ENCODE measurements around the gene FICD. TPM values are rescaled to one million over a fixed set of nuclear protein-coding genes. Genes with fewer than 3 reads are reported as not detected.

The FICD gene
- total RNA-seq, 1 experiment from 2014 or later: 10.1 TPM

GRCh38 chr12:108531929-108532848 lies 17.1 kb downstream of the FICD start:
- no peak for TF ChIP-seq TCF7L2 (IDR thresholded peaks at IDR 0.05; ENCODE audit: low read depth, low read length)
- TF ChIP-seq SIN3A (IDR thresholded peaks at IDR 0.05; ENCODE audit: borderline replicate concordance, insufficient read depth, low read depth, low read length): no peak
- TF ChIP-seq REST (IDR thresholded peaks at IDR 0.05; ENCODE audit: insufficient read depth in 1 of 2, low read depth in 2 of 2, low read length in 1 of 2): no peak
- TF ChIP-seq POLR2AphosphoS5 (IDR thresholded peaks at IDR 0.05; ENCODE audit: low read depth, low read length): no peak
- TF ChIP-seq CTCF (IDR thresholded peaks at IDR 0.05): no peak
- H3K36me3 ChIP-seq (ENCODE audit: control insufficient read depth, insufficient read depth, low read length): peaks cover 38% of the 10 kb centered on the region
- H3K9me3 ChIP-seq (ENCODE audit: control insufficient read depth, insufficient read depth, low read depth, low read length): no peaks in the 10 kb centered on the region
- DNase-seq (ENCODE audit: low read depth, low spot score) (no peak), ATAC-seq (no peak)
- BruUV-seq (replicated peaks): no TSS peak
- intact Hi-C loops (cut with micrococcal nuclease; ENCODE audit: unreplicated experiment): no loop called here
- in situ Hi-C loops (cut with HindIII; ENCODE audit: low pct_unique_long_range_greater_than_20kb, low sequenced_read_pairs): no loop called here
- CTCF ChIA-PET: no interaction called here
- no peak overlapping the region for H3K4me3 ChIP-seq (ENCODE audit: low read depth in 2 of 2, low read length in 2 of 2)
- H3K27ac ChIP-seq (ENCODE audit: low read length): no peak overlapping the region
- POLR2A ChIA-PET: no interaction called here
- no peaks in the 10 kb centered on the region for H3K27me3 ChIP-seq (ENCODE audit: control insufficient read depth, insufficient read depth, low read length)
- no peaks in the 10 kb centered on the region for H3K4me1 ChIP-seq (ENCODE audit: control insufficient read depth, insufficient read depth, low read length)

- no peak overlapping the region for H3K27ac ChIP-seq (ENCODE audit: low read length)
- TF ChIP-seq TCF7L2 (IDR thresholded peaks at IDR 0.05; ENCODE audit: low read depth, low read length) (no peak), POLR2AphosphoS5 (IDR thresholded peaks at IDR 0.05; ENCODE audit: low read depth, low read length) (no peak), REST (IDR thresholded peaks at IDR 0.05; ENCODE audit: insufficient read depth in 1 of 2, low read depth in 2 of 2, low read length in 1 of 2) (no peak), CTCF (IDR thresholded peaks at IDR 0.05) (no peak), SIN3A (IDR thresholded peaks at IDR 0.05; ENCODE audit: borderline replicate concordance, insufficient read depth, low read depth, low read length) (no peak)
- ChIA-PET CTCF (no interaction called here), POLR2A (no interaction called here)
- in situ Hi-C loops (cut with HindIII; ENCODE audit: low pct_unique_long_range_greater_than_20kb, low sequenced_read_pairs) (no loop called here), intact Hi-C loops (cut with micrococcal nuclease; ENCODE audit: unreplicated experiment) (no loop called here)
- ATAC-seq (no peak), DNase-seq (ENCODE audit: low read depth, low spot score) (no peak)
- no peaks in the 10 kb centered on the region for H3K27me3 ChIP-seq (ENCODE audit: control insufficient read depth, insufficient read depth, low read length)
- no peak overlapping the region for H3K4me3 ChIP-seq (ENCODE audit: low read depth in 2 of 2, low read length in 2 of 2)
- H3K4me1 ChIP-seq (ENCODE audit: control insufficient read depth, insufficient read depth, low read length): no peaks in the 10 kb centered on the region
- no TSS peak for BruUV-seq (replicated peaks)
- H3K36me3 ChIP-seq (ENCODE audit: control insufficient read depth, insufficient read depth, low read length): peaks cover 36% of the 10 kb centered on the region
- H3K9me3 ChIP-seq (ENCODE audit: control insufficient read depth, insufficient read depth, low read depth, low read length): no peaks in the 10 kb centered on the region
Measured at GRCh38 chr12:108538146-108538545, 23.1 kb downstream of the FICD start.
